22Rv1 (cell line): ENCODE measurements around the gene HTR2C.
"Not testable (repeated sequence)": the region's sequence is repeated elsewhere in the genome, so short reads cannot be mapped to it uniquely, and the experiment has no call there.

Source experiments
- H3K27ac ChIP-seq: fragments of 450-650 bp; 2 replicates; pipeline ENCODE4 v1.5.1; 2017
- CTCF ChIP-seq: fragments of 450-650 bp; IDR thresholded peaks from 2 replicates; pipeline ENCODE4 v1.5.1; 2017; ENCODE audit warnings: mild to moderate bottlenecking
- ZFX ChIP-seq: fragments of 450-650 bp; IDR thresholded peaks from 2 replicates; pipeline ENCODE4 v1.6.1; 2017; ENCODE audit warnings: antibody characterized with exemption, borderline replicate concordance

Gene HTR2C

GRCh38 chrX:114619874-114620273 lies 36.0 kb downstream of the HTR2C start:
- H3K27ac ChIP-seq, result no peak overlapping the region
- TF ChIP-seq CTCF, result peak; percentile 39
- TF ChIP-seq ZFX, result no peak

GRCh38 chrX:114626323-114626722 lies 42.4 kb downstream of the HTR2C start:
- TF ChIP-seq ZFX, result no peak
- peak; percentile 64 for TF ChIP-seq CTCF
- no peak overlapping the region for H3K27ac ChIP-seq

- TF ChIP-seq CTCF, result no peak
- no peak overlapping the region for H3K27ac ChIP-seq
These were observed 52.1 kb downstream of the HTR2C start for GRCh38 chrX:114635986-114636385.

GRCh38 chrX:114650351-114650750 lies 66.5 kb downstream of the HTR2C start:
- TF ChIP-seq ZFX (no peak), CTCF (no peak)
- H3K27ac ChIP-seq, result no peak overlapping the region

- TF ChIP-seq CTCF (no peak), ZFX (no peak)
These were observed 91.5 kb downstream of the HTR2C start for GRCh38 chrX:114675365-114675764.

GRCh38 chrX:114700533-114700932 lies 116.6 kb downstream of the HTR2C start:
- H3K27ac ChIP-seq, result not testable (repeated sequence)

More at GRCh38 chrX:114675365-114675764, 91.5 kb downstream of the HTR2C start:
- H3K27ac ChIP-seq, result no peak overlapping the region

- no peak overlapping the region for H3K27ac ChIP-seq
- TF ChIP-seq ZFX, result no peak
- no peak for TF ChIP-seq CTCF
These were observed 125.5 kb downstream of the HTR2C start for GRCh38 chrX:114709406-114709805.

GRCh38 chrX:114710571-114710970 lies 126.7 kb downstream of the HTR2C start:
- H3K27ac ChIP-seq, result no peak overlapping the region
- no peak for TF ChIP-seq ZFX
- no peak for TF ChIP-seq CTCF
